Pancreas (tissue), 10 donors: ENCODE results near the gene EHD4. TPM values are rescaled to one million over a fixed set of nuclear protein-coding genes. Genes with fewer than 3 reads are reported as not detected.
A peak's percentile ranks its signal among the peaks of the same experiment; 100 is the strongest.

Experiments
- ATAC-seq, 4 donors: fragments of 200-7000 bp; cut with Tn5 transposase; one replicate each; pipeline versions ENCODE4 v1.8.0 to v1.9.1; 2020; ENCODE audit warnings: mild to moderate bottlenecking in 4 of 4, moderate library complexity in 4 of 4
- DNase-seq, 6 donors: peaks; one replicate each; pipeline ENCODE4 v3.0.0-alpha.2; 2020
- FAIRE-seq: peaks from 2 replicates; lab custom pipeline; 2012; peaks lifted over from hg19 to GRCh38; lab: Jason Lieb, UNC
- H3K27ac ChIP-seq, 4 donors: fragments of 200-600 bp; sonication (generic); 1 replicate in 3 of 4; 2 replicates in 1 of 4; pipeline versions ENCODE4 v1.5.0 to v1.8.0; 2020
- H3K27me3 ChIP-seq, 4 donors: fragments of 200-600 bp; one replicate each; pipeline ENCODE4 v1.8.0; 2021
- H3K36me3 ChIP-seq, 3 donors: fragments of 200-600 bp; sonication (generic) in 1 of 3; one replicate each; pipeline versions ENCODE4 v1.5.0 to v1.8.0; 2020 to 2021
- H3K4me1 ChIP-seq, 3 donors: fragments of 200-600 bp; one replicate each; pipeline ENCODE4 v1.8.0; 2021
- H3K4me3 ChIP-seq, 4 donors: fragments of 200-600 bp; sonication (generic) in 2 of 4; one replicate each; pipeline versions ENCODE4 v1.5.0 to v1.8.0; 2020 to 2021
- H3K9me3 ChIP-seq, 4 donors: fragments of 200-600 bp; one replicate each; pipeline ENCODE4 v1.8.0; 2021
- CTCF ChIP-seq, 4 donors: fragments of 200-600 bp; sonication (generic) in 3 of 4; IDR thresholded peaks; one replicate each; pipeline versions ENCODE4 v1.5.0 to v1.8.0; 2021; ENCODE audit warnings: antibody characterized with exemption in 4 of 4
- WGBS, 2 donors: extraction: QIAGEN DNeasy Blood & Tissue Kit; methylation state at CpG; one replicate each; pipeline ENCODE4 v1.1.7; 2013; 5-methylcytosine and 5-hydroxymethylcytosine counted together
- intact Hi-C, 3 donors: fragments of 100-400 bp; cut with DNase I; formaldehyde crosslinking; loops; one replicate each; pipeline versions ENCODE4 v1.11.1 to v1.14.2; 2022
- polyA plus RNA-seq, 2 donors: library from polyadenylated mRNA; stranded (reverse); fragments of 200-250 nt; gene quantifications; one replicate each; pipeline ENCODE4 v1.2.3, GENCODE V29; 2013
- total RNA-seq, 6 donors: library from RNA; stranded (reverse); fragmentation: NEBNext Ultra II Directional in 4 of 6; extraction: Animal tissue kit (Norgen Biotek cat#: 25700) in 4 of 6; gene quantifications; one replicate each; pipeline versions ENCODE4 v1.2.1 to v1.2.4, GENCODE V29; 2021 to 2023
- donor health status: healthy with polysubstance abuse.
- donor health status: DM: no; HTN: no; CAD: no; lungs with moderate emphysema.
- donor health status: DM: no; HTN: no; CAD: no.
- donor health status: control.
- donor health status: control.
- donor health status: Bipolar disorder and iron deficiency.
- donor health status: DM: yes; HTN: yes; CAD: no.
- donor health status: DM: no; HTN: no; CAD: no.
- donor health status: DM: no; HTN: no; CAD: no.
- donor health status: DM: yes; HTN: yes; CAD: no.

EHD4 gene
- total and polyA plus RNA-seq, 8 donors = 8.1 to 22.8 (median 8.5) TPM

- H3K36me3 ChIP-seq = peaks cover 0 to 23% (median 4%) of the 10 kb centered on the region in 3 donors
- 50 to 65% methylated on average over 16 of the region's 16 CpGs for WGBS, 2 donors
- DNase-seq (no peak), ATAC-seq (peak in 2 of 4 donors; percentile 3), FAIRE-seq (no peak)
- H3K9me3 ChIP-seq = no peaks in the 10 kb centered on the region
- no peak overlapping the region for H3K4me3 ChIP-seq
- no peak for TF ChIP-seq CTCF (IDR thresholded peaks at IDR 0.05)
- no peaks in the 10 kb centered on the region for H3K4me1 ChIP-seq
- intact Hi-C loops = no loop called here
- H3K27ac ChIP-seq = no peak overlapping the region
- no peaks in the 10 kb centered on the region for H3K27me3 ChIP-seq
Measured at GRCh38 chr15:41850482-41851166, 121.7 kb downstream of the EHD4 start.

GRCh38 chr15:41849861-41850260, 122.5 kb downstream of the EHD4 start:
- peaks cover 0 to 23% (median 4%) of the 10 kb centered on the region in 3 donors for H3K36me3 ChIP-seq
- no peaks in the 10 kb centered on the region for H3K27me3 ChIP-seq
- 44 to 49% methylated on average over 8 of the region's 8 CpGs for whole genome bisulfite sequencing, 2 donors
- intact Hi-C loops = no loop called here
- H3K4me3 ChIP-seq = no peak overlapping the region
- ATAC-seq (peak; percentile 68 to 80 (median 74)), DNase-seq (peak in 4 of 6 donors; percentile 36 to 66 (median 56)), FAIRE-seq (no peak)
- TF ChIP-seq CTCF (IDR thresholded peaks at IDR 0.05) = no peak
- H3K4me1 ChIP-seq = no peaks in the 10 kb centered on the region
- H3K27ac ChIP-seq = no peak overlapping the region
- no peaks in the 10 kb centered on the region for H3K9me3 ChIP-seq

GRCh38 chr15:41849204-41849603, 123.2 kb downstream of the EHD4 start:
- no peaks in the 10 kb centered on the region for H3K27me3 ChIP-seq
- ATAC-seq = no peak
- H3K4me1 ChIP-seq = no peaks in the 10 kb centered on the region
- 79 to 80% methylated on average over 6 of the region's 6 CpGs for WGBS, 2 donors
- DNase-seq = no peak
- H3K4me3 ChIP-seq = no peak overlapping the region
- no peak for FAIRE-seq
- no peaks in the 10 kb centered on the region for H3K9me3 ChIP-seq
- TF ChIP-seq CTCF (IDR thresholded peaks at IDR 0.05) = no peak
- H3K36me3 ChIP-seq = peaks cover 0 to 23% (median 4%) of the 10 kb centered on the region in 3 donors
- no peak overlapping the region for H3K27ac ChIP-seq
- intact Hi-C loops = no loop called here

- Histone ChIP-seq H3K36me3 (peaks cover 0 to 23% (median 4%) of the 10 kb centered on the region in 3 donors), H3K4me3 (no peak overlapping the region), H3K9me3 (no peaks in the 10 kb centered on the region), H3K4me1 (no peaks in the 10 kb centered on the region), H3K27ac (no peak overlapping the region), H3K27me3 (no peaks in the 10 kb centered on the region)
- no peak for TF ChIP-seq CTCF (IDR thresholded peaks at IDR 0.05)
- DNase-seq (no peak), FAIRE-seq (no peak), ATAC-seq (no peak)
- intact Hi-C loops = no loop called here
- WGBS, 2 donors = 81 to 90% methylated on average over 10 of the region's 10 CpGs
Measured at GRCh38 chr15:41848631-41849030, 123.7 kb downstream of the EHD4 start.

GRCh38 chr15:41847981-41848380, 124.4 kb downstream of the EHD4 start:
- intact Hi-C loops = no loop called here
- no peak for FAIRE-seq
- peaks cover 0 to 23% (median 4%) of the 10 kb centered on the region in 3 donors for H3K36me3 ChIP-seq

More at GRCh38 chr15:41847981-41848380, 124.4 kb downstream of the EHD4 start:
- ATAC-seq = no peak
- no peak for TF ChIP-seq CTCF (IDR thresholded peaks at IDR 0.05)
- no peak overlapping the region for H3K4me3 ChIP-seq
- WGBS, 2 donors = 95 to 98% methylated on average over 9 of the region's 9 CpGs
- no peak for DNase-seq
- H3K27me3 ChIP-seq = no peaks in the 10 kb centered on the region
- H3K27ac ChIP-seq = no peak overlapping the region
- H3K4me1 ChIP-seq = no peaks in the 10 kb centered on the region
- no peaks in the 10 kb centered on the region for H3K9me3 ChIP-seq
